ENCODE results near the gene BACE1.

Gene BACE1

GRCh38 chr11:117269856-117270255, 46.2 kb downstream of the BACE1 start:
- TF ChIP-seq FOXP2 (optimal IDR thresholded peaks at IDR 0.05; ENCODE audit: borderline replicate concordance, extremely low read depth, extremely low read length, insufficient read depth) (no peak), POLR2AphosphoS5 (IDR thresholded peaks at IDR 0.05; ENCODE audit: low read depth, low read length) (no peak), TAF1 (IDR thresholded peaks at IDR 0.05; ENCODE audit: borderline replicate concordance, insufficient read depth, low read length) (no peak), SIN3A (IDR thresholded peaks at IDR 0.05; ENCODE audit: borderline replicate concordance, insufficient read depth, low read length) (no peak)
- TF ChIP-seq, protein P1, sequence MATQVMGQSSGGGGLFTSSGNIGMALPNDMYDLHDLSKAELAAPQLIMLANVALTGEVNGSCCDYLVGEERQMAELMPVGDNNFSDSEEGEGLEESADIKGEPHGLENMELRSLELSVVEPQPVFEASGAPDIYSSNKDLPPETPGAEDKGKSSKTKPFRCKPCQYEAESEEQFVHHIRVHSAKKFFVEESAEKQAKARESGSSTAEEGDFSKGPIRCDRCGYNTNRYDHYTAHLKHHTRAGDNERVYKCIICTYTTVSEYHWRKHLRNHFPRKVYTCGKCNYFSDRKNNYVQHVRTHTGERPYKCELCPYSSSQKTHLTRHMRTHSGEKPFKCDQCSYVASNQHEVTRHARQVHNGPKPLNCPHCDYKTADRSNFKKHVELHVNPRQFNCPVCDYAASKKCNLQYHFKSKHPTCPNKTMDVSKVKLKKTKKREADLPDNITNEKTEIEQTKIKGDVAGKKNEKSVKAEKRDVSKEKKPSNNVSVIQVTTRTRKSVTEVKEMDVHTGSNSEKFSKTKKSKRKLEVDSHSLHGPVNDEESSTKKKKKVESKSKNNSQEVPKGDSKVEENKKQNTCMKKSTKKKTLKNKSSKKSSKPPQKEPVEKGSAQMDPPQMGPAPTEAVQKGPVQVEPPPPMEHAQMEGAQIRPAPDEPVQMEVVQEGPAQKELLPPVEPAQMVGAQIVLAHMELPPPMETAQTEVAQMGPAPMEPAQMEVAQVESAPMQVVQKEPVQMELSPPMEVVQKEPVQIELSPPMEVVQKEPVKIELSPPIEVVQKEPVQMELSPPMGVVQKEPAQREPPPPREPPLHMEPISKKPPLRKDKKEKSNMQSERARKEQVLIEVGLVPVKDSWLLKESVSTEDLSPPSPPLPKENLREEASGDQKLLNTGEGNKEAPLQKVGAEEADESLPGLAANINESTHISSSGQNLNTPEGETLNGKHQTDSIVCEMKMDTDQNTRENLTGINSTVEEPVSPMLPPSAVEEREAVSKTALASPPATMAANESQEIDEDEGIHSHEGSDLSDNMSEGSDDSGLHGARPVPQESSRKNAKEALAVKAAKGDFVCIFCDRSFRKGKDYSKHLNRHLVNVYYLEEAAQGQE (IDR thresholded peaks at IDR 0.05; ENCODE audit: insufficient read depth in 1 of 2, low read depth in 2 of 2, low read length in 2 of 2): no peak

- TF ChIP-seq, protein P1 (IDR thresholded peaks at IDR 0.05; ENCODE audit: insufficient read depth in 1 of 2, low read depth in 2 of 2, low read length in 2 of 2): no peak
- TF ChIP-seq POLR2AphosphoS5 (IDR thresholded peaks at IDR 0.05; ENCODE audit: low read depth, low read length): no peak
- TF ChIP-seq SIN3A (IDR thresholded peaks at IDR 0.05; ENCODE audit: borderline replicate concordance, insufficient read depth, low read length): no peak
- TF ChIP-seq TAF1 (IDR thresholded peaks at IDR 0.05; ENCODE audit: borderline replicate concordance, insufficient read depth, low read length): no peak
- no peak for TF ChIP-seq FOXP2 (optimal IDR thresholded peaks at IDR 0.05; ENCODE audit: borderline replicate concordance, extremely low read depth, extremely low read length, insufficient read depth)
Observed at GRCh38 chr11:117265745-117266144, 50.3 kb downstream of the BACE1 start.

DNA sequence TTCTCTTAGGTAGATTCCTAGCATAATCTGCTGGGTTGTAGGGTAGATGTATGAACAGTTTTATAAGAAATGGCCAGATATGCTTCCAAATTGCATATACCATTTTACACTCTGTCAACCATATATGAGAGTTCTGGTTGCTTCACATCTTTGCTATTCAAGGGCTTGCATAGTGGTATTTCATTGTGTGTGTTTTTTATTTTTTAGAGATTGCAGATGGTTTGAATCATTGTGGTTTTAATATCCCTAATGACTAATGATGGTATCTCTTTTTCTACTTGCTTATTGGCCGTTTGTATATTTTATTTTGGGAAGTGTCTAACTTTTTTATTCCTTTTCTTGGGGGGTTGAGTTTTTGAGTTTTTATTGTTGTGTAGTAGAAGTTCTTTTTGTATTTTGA, 56.6 kb downstream of the BACE1 start:
- TF ChIP-seq SIN3A (IDR thresholded peaks at IDR 0.05; ENCODE audit: borderline replicate concordance, insufficient read depth, low read length): no peak
- no peak for TF ChIP-seq FOXP2 (optimal IDR thresholded peaks at IDR 0.05; ENCODE audit: borderline replicate concordance, extremely low read depth, extremely low read length, insufficient read depth)
- TF ChIP-seq, protein P1 (IDR thresholded peaks at IDR 0.05; ENCODE audit: insufficient read depth in 1 of 2, low read depth in 2 of 2, low read length in 2 of 2): no peak
- TF ChIP-seq POLR2AphosphoS5 (IDR thresholded peaks at IDR 0.05; ENCODE audit: low read depth, low read length): no peak

- TF ChIP-seq POLR2AphosphoS5 (IDR thresholded peaks at IDR 0.05; ENCODE audit: low read depth, low read length) (no peak), SIN3A (IDR thresholded peaks at IDR 0.05; ENCODE audit: borderline replicate concordance, insufficient read depth, low read length) (no peak), TAF1 (IDR thresholded peaks at IDR 0.05; ENCODE audit: borderline replicate concordance, insufficient read depth, low read length) (no peak), FOXP2 (optimal IDR thresholded peaks at IDR 0.05; ENCODE audit: borderline replicate concordance, extremely low read depth, extremely low read length, insufficient read depth) (no peak)
- TF ChIP-seq, protein P1 (IDR thresholded peaks at IDR 0.05; ENCODE audit: insufficient read depth in 1 of 2, low read depth in 2 of 2, low read length in 2 of 2): no peak
Observed at GRCh38 chr11:117258576-117258975, 57.5 kb downstream of the BACE1 start.

DNA sequence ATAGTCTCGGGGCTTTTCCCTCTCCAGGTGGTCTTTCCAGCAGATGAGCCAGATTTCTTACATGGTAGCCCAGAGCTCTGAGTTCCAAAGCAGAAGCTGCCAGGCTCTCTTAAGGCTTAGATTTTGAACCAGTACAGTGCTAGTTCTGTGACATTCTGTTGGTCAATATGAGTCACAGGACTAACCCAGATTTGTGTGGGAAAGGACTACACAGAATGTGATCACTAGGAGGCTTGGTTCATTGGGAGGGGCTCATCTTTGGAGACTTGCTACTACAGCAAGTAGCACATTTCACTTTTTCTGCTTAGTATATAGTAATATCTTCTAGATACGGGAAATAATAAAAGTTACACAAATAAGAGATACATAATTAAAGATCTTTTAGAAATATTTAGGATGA, 59.5 kb downstream of the BACE1 start:
- TF ChIP-seq FOXP2 (optimal IDR thresholded peaks at IDR 0.05; ENCODE audit: borderline replicate concordance, extremely low read depth, extremely low read length, insufficient read depth): no peak
- TF ChIP-seq, protein P1 (IDR thresholded peaks at IDR 0.05; ENCODE audit: insufficient read depth in 1 of 2, low read depth in 2 of 2, low read length in 2 of 2): no peak
- no peak for TF ChIP-seq SIN3A (IDR thresholded peaks at IDR 0.05; ENCODE audit: borderline replicate concordance, insufficient read depth, low read length)
- TF ChIP-seq POLR2AphosphoS5 (IDR thresholded peaks at IDR 0.05; ENCODE audit: low read depth, low read length): no peak
- TF ChIP-seq TAF1 (IDR thresholded peaks at IDR 0.05; ENCODE audit: borderline replicate concordance, insufficient read depth, low read length): no peak
